Measurements from ENCODE around the gene TPPP.
"Not testable (repeated sequence)": the region's sequence is repeated elsewhere in the genome, so short reads cannot be mapped to it uniquely, and the experiment has no call there.

The TPPP gene

DNA sequence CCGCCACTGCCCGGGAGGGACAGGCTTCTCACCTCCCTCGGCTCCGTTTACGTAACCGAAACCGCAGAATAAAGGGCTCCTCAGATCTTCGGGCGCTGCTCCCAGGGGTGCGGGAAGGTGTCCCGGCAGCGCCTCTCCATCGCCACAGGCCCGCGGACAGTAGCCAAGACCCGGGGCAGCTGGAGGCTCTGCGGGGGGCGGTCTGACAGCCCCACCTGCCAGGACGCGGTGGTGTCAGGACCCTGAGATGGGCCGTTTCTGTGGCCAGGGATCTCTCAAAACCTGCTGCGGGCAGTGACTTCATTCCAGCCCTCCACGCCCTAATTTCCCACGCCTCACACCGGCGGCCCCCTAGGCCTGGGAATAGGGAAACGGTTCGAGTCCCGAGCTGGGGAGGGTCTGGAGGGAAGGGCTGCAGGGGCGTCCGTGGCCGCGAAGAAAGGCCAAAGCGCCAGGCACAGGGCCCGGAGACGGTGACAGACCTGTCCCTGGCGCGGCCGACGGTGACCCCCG is 567 bp downstream of the TPPP start:
- not testable (repeated sequence) for H3K27ac ChIP-seq (ENCODE audit: low read depth, low read length); H3K36me3 ChIP-seq (ENCODE audit: control insufficient read depth, insufficient read depth, low read length); H3K4me1 ChIP-seq (ENCODE audit: control insufficient read depth, insufficient read depth, low read length); H3K9ac ChIP-seq (ENCODE audit: low read depth, low read length); H3K9me3 ChIP-seq (ENCODE audit: control insufficient read depth, insufficient read depth, low read length)
- Histone ChIP-seq H3K4me3 (ENCODE audit: low read depth, low read length) (peak overlapping the region; percentile 50), H3K27me3 (ENCODE audit: control insufficient read depth, insufficient read depth, low read length) (peaks cover 17% of the 10 kb centered on the region)

DNA sequence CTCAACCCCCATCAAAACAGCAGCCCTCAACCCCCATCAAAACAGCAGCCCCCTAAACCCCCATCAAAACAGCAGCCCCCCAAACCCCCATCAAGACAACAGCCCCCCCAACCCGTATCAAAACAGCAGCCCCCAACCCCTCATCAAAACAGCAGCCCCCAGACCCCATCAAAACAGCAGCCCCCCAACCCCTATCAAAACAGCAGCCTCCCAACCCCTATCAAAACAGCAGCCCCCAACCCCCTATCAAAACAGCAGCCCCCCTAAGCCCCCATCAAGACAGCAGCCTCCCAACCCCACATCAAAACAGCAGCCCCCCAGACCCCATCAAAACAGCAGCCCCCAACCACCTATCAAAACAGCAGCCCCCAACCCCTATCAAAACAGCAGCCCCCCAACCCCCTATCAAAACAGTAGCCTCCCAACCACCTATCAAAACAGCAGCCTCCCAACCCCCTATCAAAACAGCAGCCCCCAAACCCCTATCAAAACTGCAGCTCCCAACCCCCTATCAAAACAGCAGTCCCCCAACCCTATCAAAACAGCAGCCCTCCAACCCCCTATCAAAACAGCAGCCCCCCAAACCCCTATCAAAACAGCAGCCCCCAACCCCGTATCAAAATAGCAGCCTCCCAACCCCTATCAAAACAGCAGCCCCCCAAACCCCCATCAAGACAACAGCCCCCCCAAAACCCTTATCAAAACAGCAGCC is 1.2 kb downstream of the TPPP start:
- Histone ChIP-seq H3K4me1 (ENCODE audit: control insufficient read depth, insufficient read depth, low read length) (no peaks in the 10 kb centered on the region), H3K4me3 (ENCODE audit: low read depth, low read length) (no peak overlapping the region), H3K9ac (ENCODE audit: low read depth, low read length) (no peak overlapping the region), H3K27me3 (ENCODE audit: control insufficient read depth, insufficient read depth, low read length) (peaks cover 17% of the 10 kb centered on the region), H3K36me3 (ENCODE audit: control insufficient read depth, insufficient read depth, low read length) (no peaks in the 10 kb centered on the region), H3K9me3 (ENCODE audit: control insufficient read depth, insufficient read depth, low read length) (no peaks in the 10 kb centered on the region), H3K27ac (ENCODE audit: low read depth, low read length) (no peak overlapping the region)

DNA sequence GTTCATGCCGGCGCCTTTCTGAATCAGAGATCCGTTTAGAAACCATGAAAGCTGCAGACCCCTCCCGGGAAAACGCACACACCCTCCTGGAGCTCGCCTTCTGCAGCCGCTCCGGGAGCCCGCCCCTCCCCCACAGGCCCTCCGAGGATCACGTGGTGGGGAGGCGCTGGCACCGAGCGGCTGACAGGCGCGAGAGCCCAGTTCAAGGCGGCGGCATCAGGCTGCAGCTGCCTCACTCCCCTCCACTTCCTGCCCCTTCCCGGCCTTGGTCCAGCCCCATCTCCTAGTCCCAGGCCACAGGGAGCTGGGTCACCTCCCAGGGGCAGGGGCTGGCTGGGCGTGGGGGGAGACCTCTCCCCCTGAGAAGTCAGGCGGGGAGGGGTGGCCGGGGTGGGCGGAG is 2.1 kb downstream of the TPPP start:
- not testable (repeated sequence) for H3K4me3 ChIP-seq (ENCODE audit: low read depth, low read length); H3K9me3 ChIP-seq (ENCODE audit: control insufficient read depth, insufficient read depth, low read length)
- peaks cover 17% of the 10 kb centered on the region for H3K27me3 ChIP-seq (ENCODE audit: control insufficient read depth, insufficient read depth, low read length)

DNA sequence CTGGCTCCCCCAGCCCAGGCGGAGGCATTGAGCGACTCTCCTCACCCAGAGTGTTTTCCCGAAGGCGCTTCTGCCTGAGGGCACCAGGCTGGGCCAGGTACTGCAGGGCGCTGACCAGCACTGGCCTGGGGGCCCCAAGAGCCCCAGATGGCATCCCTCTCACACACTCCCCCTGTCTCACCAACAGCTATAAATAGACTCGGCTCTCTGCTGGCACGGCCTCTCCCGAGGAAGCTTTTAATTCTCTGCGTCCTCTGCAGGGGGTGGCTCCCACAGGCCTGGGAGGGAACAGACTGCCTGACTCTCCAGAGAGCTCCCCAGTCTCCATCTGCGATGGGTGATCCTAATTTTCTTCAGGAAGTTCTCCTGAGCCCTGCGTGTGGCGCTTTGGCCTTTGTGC is 2.9 kb downstream of the TPPP start:
- peaks cover 17% of the 10 kb centered on the region for H3K27me3 ChIP-seq (ENCODE audit: control insufficient read depth, insufficient read depth, low read length)
- not testable (repeated sequence) for H3K36me3 ChIP-seq (ENCODE audit: control insufficient read depth, insufficient read depth, low read length); H3K4me1 ChIP-seq (ENCODE audit: control insufficient read depth, insufficient read depth, low read length); H3K4me3 ChIP-seq (ENCODE audit: low read depth, low read length); H3K9ac ChIP-seq (ENCODE audit: low read depth, low read length); H3K27ac ChIP-seq (ENCODE audit: low read depth, low read length); H3K9me3 ChIP-seq (ENCODE audit: control insufficient read depth, insufficient read depth, low read length)

More for the DNA sequence above, 2.1 kb downstream of the TPPP start:
- H3K36me3 ChIP-seq (ENCODE audit: control insufficient read depth, insufficient read depth, low read length); H3K4me1 ChIP-seq (ENCODE audit: control insufficient read depth, insufficient read depth, low read length); H3K9ac ChIP-seq (ENCODE audit: low read depth, low read length); H3K27ac ChIP-seq (ENCODE audit: low read depth, low read length): not testable (repeated sequence)

DNA sequence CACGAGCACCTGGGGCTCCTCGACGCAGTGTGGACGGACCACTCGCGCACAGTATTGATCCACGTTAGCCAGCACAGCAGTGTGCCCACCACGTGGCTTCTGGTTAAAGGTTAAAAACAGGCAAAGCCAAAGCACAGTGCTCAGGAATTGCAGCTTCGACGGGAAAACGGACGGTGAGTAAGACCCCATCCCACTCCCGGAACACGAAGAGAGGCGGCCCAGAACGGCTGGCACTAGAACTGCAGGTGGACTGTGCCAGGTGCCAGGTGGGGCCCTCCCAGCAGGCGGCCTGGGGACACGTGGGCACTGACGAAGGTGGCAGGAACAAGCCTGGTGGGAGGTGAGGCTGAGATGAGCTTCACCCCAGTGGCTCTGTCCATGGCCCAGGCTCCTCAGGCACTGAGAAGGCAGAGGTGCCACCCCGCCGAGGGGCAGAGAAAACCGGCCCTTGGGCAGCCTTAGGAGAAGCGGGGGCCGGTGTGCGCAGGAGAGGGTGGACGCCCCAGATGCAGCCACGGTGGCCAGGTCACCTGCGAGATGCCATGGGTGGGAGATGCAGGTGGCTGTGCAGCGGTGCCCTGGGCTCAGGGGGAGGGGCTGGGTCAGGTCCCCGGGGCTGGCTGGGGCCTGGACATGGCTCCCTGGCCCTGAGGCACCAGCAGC is 4.7 kb downstream of the TPPP start:
- not testable (repeated sequence) for H3K4me1 ChIP-seq (ENCODE audit: control insufficient read depth, insufficient read depth, low read length); H3K36me3 ChIP-seq (ENCODE audit: control insufficient read depth, insufficient read depth, low read length); H3K9me3 ChIP-seq (ENCODE audit: control insufficient read depth, insufficient read depth, low read length); H3K4me3 ChIP-seq (ENCODE audit: low read depth, low read length); H3K27ac ChIP-seq (ENCODE audit: low read depth, low read length); H3K9ac ChIP-seq (ENCODE audit: low read depth, low read length)
- H3K27me3 ChIP-seq (ENCODE audit: control insufficient read depth, insufficient read depth, low read length), result peaks cover 14% of the 10 kb centered on the region

DNA sequence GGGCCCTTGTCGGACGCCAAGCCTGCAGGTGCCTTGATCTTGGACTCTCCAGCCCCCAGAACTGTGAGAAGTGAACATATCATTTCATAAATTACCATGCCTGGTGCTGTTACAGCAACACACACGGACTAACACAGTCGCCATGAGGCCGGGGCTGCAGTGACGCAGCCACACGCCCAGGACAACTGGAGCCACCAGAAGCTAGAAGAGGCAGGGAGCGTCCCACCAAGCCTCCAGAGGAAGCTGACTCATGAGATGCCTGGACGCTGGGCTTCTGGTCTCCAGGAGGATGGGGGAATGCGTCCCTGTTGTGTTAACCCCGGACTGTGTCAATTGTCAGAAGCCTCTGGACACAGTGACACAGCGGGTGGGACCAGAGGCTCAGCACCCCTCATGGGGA is 6.2 kb downstream of the TPPP start:
- not testable (repeated sequence) for H3K27me3 ChIP-seq (ENCODE audit: control insufficient read depth, insufficient read depth, low read length); H3K9me3 ChIP-seq (ENCODE audit: control insufficient read depth, insufficient read depth, low read length); H3K36me3 ChIP-seq (ENCODE audit: control insufficient read depth, insufficient read depth, low read length); H3K27ac ChIP-seq (ENCODE audit: low read depth, low read length); H3K4me1 ChIP-seq (ENCODE audit: control insufficient read depth, insufficient read depth, low read length); H3K4me3 ChIP-seq (ENCODE audit: low read depth, low read length); H3K9ac ChIP-seq (ENCODE audit: low read depth, low read length)

DNA sequence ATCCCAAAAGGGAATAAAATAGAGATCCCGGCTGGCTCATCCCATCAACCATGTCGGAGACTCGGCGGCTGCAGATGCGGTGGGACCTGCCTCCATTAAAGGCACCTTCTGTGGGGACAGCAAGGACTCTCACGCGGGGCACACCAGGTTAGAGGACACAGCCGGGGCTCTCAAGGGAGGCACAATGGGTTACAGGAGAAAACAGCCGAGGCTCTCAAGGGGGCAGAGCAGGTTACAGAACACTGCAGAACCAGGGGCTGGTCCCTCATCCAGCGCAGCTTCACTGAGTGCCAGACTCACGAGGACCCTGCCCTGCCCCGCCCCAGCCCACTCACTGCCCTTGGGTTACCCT is 7.0 kb downstream of the TPPP start:
- not testable (repeated sequence) for H3K4me1 ChIP-seq (ENCODE audit: control insufficient read depth, insufficient read depth, low read length); H3K27ac ChIP-seq (ENCODE audit: low read depth, low read length); H3K36me3 ChIP-seq (ENCODE audit: control insufficient read depth, insufficient read depth, low read length); H3K4me3 ChIP-seq (ENCODE audit: low read depth, low read length); H3K9ac ChIP-seq (ENCODE audit: low read depth, low read length); H3K27me3 ChIP-seq (ENCODE audit: control insufficient read depth, insufficient read depth, low read length); H3K9me3 ChIP-seq (ENCODE audit: control insufficient read depth, insufficient read depth, low read length)

DNA sequence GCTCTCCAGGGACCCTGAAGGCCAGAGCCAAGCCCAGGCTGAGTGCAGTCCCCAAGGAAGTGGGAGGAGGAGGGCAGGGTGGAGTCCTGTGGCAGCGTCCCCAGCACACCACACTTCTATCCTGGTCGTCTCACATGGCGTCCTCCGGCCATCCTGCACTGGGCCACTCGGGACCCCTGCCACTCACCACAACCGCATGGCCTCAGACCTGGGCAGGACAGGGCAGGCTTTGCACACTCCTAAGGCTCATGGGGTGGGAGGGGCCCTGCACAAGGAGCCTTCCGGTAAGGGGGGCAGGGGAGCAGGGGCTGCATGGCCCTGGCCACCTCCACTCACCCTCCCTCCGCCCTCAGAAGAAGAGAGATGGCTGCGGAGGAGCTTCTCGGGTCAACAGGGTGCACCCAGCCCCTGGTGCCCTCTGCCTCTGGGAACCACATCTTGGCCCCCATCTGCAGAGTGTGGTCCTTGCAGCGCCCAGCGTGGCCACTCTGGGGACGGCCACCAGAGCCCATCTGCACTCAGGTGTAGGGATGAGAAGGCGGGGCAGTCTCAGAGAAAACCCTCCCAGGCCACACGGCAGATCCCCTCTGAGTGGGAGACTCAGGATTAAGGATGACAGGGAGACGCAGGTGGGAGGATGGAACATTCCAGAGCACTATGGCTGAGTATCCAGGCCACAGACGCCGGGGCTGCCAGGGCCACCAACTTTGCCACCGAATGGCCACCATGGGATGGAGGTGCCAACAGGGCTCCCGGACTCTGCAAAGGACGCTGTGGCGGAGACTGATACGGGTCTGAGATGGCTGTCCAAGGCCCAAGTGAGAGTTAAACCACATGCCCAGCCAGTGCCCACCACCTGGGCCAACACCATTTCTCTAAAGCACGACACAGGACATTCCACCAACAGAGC is 7.6 kb downstream of the TPPP start:
- Histone ChIP-seq H3K4me3 (ENCODE audit: low read depth, low read length) (no peak overlapping the region), H3K36me3 (ENCODE audit: control insufficient read depth, insufficient read depth, low read length) (no peaks in the 10 kb centered on the region), H3K4me1 (ENCODE audit: control insufficient read depth, insufficient read depth, low read length) (no peaks in the 10 kb centered on the region)

DNA sequence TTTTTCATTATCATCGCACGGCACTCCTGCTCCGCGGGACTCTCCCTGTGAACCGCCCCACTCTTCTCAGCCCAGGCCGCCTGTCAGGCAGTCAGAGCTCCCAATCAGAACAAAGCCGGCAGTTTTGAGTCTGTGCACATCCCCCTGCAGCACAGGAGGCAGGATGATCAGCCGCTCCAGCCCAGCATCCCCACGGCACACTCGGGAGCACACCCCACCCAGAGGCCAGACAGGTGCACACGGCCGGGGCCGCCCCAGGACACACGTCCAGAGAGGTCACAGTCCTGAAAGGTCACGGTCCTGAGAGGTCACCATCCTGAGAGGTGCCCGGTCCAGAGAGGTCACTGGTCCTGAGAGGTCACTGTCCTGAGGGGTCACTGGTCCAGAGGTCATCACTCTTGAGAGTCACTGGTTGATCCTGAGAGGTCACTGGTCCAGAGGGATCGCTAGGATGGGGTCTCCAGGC is 8.4 kb downstream of the TPPP start:
- no peak overlapping the region for H3K4me3 ChIP-seq (ENCODE audit: low read depth, low read length)
- no peaks in the 10 kb centered on the region for H3K27me3 ChIP-seq (ENCODE audit: control insufficient read depth, insufficient read depth, low read length)
- no peaks in the 10 kb centered on the region for H3K4me1 ChIP-seq (ENCODE audit: control insufficient read depth, insufficient read depth, low read length)
- no peak overlapping the region for H3K27ac ChIP-seq (ENCODE audit: low read depth, low read length)
- no peaks in the 10 kb centered on the region for H3K9me3 ChIP-seq (ENCODE audit: control insufficient read depth, insufficient read depth, low read length)
- H3K9ac ChIP-seq (ENCODE audit: low read depth, low read length), result no peak overlapping the region
- H3K36me3 ChIP-seq (ENCODE audit: control insufficient read depth, insufficient read depth, low read length), result no peaks in the 10 kb centered on the region

More for the DNA sequence above, 7.6 kb downstream of the TPPP start:
- H3K27ac ChIP-seq (ENCODE audit: low read depth, low read length), result no peak overlapping the region
- H3K27me3 ChIP-seq (ENCODE audit: control insufficient read depth, insufficient read depth, low read length), result no peaks in the 10 kb centered on the region
- H3K9me3 ChIP-seq (ENCODE audit: control insufficient read depth, insufficient read depth, low read length), result no peaks in the 10 kb centered on the region
- no peak overlapping the region for H3K9ac ChIP-seq (ENCODE audit: low read depth, low read length)

DNA sequence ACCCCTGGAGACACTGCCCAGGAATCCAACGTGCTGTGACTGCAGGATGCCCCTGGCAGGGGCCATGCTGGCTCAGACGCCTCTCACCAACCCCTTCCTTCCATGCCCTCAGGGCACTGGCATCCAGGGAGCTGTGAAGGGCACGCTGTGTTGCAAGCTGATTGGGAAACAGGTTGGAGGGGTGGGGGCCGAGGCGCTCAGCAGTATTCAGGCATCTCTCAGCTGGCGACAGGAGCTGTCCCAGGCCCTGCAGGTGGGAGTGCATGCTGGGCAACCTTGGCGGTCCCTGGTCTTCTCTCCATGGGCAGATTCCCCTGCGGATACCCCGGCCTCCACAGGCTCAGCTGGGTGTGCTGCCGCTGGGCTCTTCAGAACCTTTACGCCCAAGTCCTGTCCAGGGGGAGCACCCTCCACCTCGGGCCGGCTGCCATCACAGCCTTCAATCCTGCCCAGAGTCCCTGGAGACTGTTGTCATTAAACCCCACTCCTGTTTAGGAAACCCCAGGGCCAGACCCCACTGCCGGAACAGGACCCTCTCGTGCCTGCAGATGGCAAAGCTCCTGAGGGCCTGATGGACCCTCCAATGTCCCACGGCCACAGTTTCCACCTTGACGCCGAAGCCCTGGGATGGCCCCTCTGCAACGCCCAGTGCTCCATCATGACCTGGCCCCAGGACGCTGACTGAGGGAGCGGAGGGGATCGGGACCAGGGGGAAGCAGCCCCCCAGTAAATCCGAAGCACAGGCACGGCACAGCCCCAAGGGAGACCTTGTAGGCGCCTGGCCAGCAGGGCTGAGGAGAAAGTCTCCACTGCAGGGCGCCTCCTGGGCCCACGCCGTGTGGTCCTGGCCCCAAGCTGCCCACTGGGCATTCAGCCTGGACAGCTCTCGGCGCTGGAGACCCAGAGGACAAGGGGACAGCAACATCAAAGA is 9.3 kb downstream of the TPPP start:
- H3K4me1 ChIP-seq (ENCODE audit: control insufficient read depth, insufficient read depth, low read length), result no peaks in the 10 kb centered on the region
- H3K4me3 ChIP-seq (ENCODE audit: low read depth, low read length), result no peak overlapping the region
- no peaks in the 10 kb centered on the region for H3K9me3 ChIP-seq (ENCODE audit: control insufficient read depth, insufficient read depth, low read length)
- no peak overlapping the region for H3K27ac ChIP-seq (ENCODE audit: low read depth, low read length)
- H3K9ac ChIP-seq (ENCODE audit: low read depth, low read length), result no peak overlapping the region
- no peaks in the 10 kb centered on the region for H3K27me3 ChIP-seq (ENCODE audit: control insufficient read depth, insufficient read depth, low read length)
- no peaks in the 10 kb centered on the region for H3K36me3 ChIP-seq (ENCODE audit: control insufficient read depth, insufficient read depth, low read length)

Data from HUES48 (cell line).